Measurements from ENCODE around the gene EGFL8.
"Not testable (repeated sequence)": the region's sequence is repeated elsewhere in the genome, so short reads cannot be mapped to it uniquely, and the experiment has no call there.

Gene EGFL8

DNA sequence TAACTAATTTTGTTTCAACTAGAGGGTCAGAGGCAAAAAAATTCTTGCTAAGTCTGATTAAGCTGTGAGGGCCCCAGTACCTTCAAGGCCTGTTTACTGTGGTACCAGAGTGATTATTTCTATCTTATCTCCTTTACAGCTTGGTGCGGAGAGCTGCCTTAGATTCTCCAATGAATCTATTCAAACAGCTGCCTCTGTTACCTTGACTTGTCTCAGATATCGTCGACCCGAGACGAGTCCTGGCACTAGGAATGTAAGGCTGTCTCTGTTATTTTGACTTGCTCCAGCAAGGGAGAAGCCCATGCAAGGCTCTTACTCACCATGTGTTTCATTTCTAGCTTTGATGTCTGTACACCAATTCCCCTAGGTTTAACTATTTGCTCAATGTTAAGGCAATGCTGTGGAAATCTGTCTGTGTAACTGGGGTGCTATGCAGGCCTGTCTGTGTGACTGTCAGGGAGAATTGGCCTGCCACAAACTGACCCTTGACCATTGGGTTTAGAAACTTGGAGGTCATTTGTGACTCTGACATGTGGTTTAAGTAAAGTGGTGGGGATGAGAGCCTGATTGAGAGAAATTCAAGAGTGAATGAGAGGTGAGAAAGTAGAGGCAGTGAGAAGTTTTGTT is 23.9 kb upstream of the EGFL8 start:
- DNase-seq: no peak
- intact Hi-C loops (cut with DNase I): no loop called here

DNA sequence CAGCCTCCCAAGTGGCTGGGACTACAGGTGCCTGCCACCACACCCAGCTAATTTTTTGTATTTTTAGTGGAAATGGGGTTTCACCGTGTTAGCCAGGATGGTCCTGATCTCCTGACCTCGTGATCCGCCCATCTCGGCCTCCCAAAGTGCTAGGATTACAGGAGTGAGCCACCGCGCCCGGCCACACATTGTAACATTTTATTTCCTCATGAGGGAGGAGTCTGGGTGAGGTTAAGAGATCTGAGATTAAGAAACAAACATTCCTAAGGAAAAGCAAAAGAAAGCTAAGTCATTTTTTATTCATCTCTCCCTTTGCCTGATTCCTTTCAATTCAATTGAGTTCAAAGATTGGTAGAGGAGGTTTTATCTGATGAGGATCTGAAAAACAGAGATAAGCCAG is 20.2 kb upstream of the EGFL8 start:
- DNase-seq; intact Hi-C loops (cut with DNase I): not testable (repeated sequence)

DNA sequence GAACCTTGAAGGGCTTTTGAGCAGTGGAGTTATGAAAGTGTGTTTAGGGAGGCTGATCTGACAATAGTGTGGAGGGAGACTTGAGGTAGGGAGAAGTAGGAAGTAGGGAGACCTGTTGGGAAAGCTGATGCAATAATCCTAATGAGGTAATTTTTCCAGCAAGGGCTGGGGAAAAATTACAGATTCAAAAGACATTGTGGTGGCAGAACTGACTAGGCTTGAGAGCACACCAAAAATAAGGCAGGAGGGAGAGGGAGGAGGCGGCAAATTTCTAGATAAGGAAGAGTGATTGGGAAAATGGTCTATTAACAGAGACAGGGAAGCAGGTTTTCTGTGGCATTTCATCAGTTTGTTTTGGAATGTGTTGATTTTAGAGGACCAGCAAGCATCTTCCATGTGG is 18.1 kb upstream of the EGFL8 start:
- DNase-seq: peak in 3 of 42 donors; percentile 37 to 61 (median 43)
- intact Hi-C loops (cut with DNase I): no loop called here

DNA sequence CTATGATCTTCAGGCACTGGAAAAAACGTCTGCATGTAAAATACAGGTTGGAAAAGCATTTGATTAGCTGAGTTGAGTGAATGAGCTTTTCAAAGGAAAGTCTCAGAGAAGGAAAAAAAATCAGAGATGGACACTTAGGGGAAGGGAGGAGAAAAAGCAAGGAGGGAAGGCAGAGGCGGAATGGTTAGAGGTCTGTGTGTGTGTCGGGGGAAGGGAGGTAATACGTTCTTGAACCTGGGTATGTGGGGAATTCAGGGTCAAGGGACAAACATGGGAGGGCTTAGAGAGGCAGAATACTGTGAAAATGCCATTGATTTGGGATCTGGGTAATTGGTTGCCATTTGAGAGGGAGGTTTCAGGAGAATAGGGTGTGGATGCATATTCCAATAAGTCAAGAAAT is 17.7 kb upstream of the EGFL8 start:
- DNase-seq: no peak
- intact Hi-C loops (cut with DNase I): no loop called here

DNA sequence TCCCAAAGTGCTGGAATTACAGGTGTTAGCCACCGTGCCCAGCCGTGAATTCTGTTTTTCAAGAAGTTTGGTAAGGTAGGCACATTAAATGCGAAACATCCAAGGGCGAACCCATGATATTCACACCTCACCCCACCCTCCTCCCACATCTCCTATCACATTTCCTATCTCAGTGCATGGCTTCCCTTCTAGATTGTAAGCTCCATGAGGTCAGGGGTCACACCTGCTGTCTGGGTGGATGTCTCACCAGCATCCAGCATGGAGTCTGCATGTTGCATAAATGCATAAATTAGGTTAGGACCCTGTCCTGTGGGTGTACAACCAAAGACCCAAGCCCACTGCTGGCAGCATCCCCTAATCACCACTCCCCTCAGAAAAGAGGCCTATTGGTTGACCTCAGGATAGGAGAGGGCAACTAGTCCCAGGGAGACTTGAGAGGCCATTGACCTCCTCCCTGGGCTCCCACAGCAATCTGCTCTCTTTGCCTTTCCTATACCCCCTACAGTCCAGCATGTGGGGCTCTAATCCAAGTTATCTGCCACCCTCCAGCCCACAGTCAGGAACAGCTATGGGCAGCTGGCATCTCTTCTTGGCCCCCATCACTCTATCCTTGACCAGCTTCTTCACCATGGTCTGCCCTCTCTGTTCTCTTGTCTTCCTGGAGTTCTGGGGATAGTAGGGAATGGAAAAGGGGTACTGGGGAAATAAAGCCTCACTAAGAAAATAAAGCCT is 16.8 kb upstream of the EGFL8 start:
- DNase-seq: no peak
- intact Hi-C loops (cut with DNase I): no loop called here

DNA sequence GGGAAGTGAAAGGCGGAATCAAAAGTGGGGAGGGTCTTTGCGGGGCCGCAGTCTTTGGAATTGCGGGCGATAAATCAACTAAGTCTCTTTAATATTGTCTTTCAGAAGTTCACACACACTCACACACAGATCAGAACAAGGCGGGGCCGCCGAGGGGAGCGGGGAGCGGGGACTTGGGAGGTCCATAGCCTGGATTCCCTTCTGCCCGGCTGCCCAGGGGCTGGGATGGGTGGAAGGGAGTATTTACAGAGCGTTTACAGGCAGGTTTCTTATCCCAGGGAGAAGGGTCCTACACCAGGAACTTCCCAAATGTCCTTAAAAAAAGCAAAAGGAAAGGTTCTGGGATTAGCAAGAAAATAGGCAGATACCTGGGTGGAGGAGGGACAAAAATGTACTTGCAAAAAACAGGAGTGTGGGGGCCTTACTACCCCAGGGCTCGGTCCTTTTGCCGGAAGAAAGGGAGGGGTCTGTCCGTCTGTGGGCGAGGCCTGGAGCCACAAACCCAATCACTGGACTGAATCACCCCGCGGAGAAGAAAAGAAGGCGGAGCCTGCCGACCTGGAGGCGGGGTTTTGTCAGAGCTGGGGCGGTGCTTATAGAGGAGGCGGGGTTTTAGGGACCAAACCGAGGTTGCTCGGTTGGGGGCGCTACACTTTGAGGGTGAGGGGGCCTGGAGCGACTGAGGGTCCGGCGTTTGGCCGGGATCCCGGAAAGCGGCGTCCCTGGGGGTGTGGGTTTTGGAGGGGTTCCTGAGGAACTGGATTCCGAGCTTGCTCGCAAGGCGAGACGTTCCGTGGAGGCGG is 15.9 kb upstream of the EGFL8 start:
- peak in 22 of 42 donors; percentile 43 to 74 (median 56) for DNase-seq
- intact Hi-C loops (cut with DNase I): no loop called here

DNA sequence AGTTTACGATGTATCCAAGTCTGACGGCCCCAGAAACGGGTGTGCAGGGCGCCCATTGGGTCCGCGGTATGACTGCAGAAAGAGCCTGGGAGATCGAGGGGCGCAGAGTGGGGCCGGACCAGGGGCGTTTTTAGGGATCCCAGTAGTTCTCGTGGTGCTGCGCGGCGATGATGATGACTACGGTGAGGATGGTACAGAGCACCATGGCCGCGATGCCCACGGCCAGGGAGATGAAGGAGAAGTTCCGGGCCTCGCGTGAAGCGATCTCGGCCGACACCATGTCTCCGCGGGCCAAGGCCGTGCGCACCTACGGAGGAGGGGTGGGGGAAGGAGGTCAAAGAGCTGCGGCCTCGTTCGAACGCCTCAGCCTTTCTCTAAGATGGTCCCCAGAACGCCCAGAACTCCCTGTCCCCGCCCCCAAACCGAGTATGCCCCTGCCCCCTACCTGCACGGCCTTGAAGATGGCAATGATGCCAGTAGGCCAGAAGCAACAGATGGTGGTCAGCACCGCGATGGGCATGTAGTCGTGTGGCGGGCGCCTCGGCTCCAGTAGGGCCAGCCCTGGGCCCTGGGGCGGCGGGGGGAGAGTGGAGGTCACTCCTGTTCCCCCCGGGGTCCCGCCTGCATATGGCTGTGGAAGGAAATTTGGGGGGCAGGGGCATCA is 15.2 kb upstream of the EGFL8 start:
- DNase-seq: no peak
- intact Hi-C loops (cut with DNase I): no loop called here

DNA sequence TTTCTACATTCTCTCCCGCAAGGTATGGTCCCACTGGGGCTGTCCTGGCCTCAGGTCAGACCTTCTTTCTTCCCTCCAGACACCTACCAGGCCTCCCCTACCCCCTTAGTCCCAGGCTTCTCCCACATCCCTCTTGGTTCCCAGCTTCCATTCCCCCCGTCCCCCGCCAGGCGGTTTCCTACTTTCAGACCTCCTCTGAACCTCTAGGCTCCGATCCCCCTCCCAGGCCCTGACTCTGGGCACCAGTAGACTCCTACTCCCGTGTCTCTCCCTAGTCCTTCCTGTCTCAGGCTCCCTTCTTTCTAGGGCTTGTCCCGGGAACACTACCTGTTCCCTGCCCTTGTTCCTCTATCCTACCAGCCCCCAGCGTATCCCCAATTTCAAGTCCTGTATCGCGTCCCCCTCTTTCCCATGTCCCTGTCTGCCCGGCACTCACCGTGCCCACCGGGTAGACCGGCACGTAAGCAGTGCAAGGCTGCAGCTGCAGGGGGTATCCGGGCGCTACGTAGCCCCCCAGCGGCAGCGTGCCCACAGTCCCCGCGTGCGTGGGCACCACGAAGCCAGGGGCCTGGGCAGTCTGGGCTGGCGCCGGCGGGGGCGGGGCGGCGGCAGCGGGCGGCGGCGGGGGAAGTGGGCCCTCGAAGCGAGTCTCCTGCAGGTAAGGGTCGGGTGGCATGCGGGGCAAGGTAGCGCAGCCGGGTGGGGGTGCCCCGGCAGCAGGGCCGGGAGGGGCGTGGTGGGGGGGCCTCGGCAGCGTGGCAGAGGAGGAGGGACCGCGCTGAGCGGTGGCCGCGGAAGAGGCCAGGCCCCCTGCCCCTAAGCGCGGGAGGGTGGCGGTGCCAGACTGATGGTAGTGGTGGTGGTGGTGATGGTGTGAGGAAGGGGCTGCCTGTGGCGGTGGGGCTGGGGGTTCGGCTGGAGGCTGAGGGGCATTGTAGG is 14.2 kb upstream of the EGFL8 start:
- DNase-seq: peak in 1 of 42 donors; percentile 21
- intact Hi-C loops (cut with DNase I): no loop called here

DNA sequence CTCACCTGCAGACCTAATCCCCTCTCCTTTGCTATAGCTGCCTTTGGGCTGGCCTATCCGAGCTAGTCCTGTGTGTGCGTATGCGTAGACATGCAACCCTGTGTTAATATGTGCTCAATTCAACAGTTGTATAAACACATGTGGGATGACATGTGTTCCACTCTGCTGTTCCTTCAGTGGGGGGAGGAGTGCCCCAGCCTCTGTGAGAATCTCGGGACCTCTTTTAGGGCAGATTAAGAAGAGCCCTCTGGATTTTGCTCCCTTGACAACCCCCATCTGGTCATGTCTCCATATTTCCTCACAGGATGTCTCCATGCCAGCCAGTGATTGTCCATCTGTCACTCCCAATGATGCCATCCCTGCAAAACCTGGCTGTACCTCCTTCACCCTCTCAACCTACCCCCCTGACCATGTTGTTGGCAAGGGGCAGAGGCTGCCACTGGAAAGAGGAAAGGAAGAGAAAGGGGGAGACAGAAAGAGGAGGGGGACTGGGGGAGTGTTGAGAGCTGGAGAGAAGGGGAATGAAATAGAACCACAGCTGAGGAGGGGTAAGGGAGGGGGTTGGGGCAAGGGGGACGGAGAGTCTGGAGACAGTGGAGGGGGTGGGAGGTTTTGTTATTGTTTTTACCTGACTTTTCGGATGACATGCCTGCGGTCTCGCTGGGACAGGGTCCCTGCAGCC is 13.1 kb upstream of the EGFL8 start:
- DNase-seq: peak in 12 of 42 donors; percentile 23 to 66 (median 50)
- intact Hi-C loops (cut with DNase I): no loop called here

DNA sequence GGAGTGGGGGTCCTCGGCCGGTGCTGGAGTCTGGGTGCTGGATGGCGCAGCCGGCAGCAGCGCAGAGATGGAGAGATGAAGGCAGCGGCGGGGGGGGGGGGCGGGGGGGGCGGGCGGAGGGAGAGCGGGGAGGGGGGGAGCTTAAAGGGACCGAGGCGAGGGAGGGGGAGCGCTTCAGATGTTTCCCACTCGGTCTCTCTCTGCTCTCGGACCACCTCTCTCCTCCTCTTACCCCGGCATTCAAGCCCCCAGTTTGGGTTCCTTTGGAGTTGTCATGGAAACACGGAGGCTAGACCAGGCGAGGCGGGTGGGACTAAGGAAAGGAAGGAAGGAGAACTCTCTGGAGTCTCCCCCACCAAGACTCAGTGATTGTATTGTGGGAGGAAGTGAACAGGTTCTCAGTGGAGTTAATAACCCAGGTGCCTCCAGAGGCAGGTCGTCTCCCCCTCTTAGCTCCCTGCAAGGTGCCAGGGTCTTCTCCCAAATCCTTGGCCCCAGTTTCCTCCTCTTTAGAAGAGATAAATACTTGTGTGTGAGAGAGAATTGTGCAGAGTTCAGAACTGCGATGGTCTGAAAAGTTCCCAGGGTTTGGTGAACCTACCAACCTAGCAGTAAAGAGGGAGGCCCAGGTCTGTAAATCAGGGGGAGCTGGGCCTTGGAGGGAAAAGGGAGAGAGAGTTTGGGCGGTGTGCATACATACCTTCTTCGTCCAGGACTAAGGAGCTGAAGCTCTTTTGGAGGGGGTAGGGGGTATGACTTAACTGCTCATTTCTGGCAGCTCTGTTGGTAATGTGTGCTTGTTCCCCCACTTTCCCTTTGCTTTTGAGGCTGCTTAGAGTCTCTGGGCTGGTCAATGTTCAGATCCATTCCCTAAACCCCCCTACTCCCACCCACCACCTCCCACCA is 12.3 kb upstream of the EGFL8 start, which contains the start of gene PRRT1:
Gene PRRT1, minus strand, starts transcription at position 77 of the 906 bp plus-strand sequence. CDS start 112 bp downstream, outside the sequence.
- intact Hi-C loops (cut with DNase I): no loop called here
- peak in 36 of 42 donors; percentile 22 to 78 (median 54) for DNase-seq

DNA sequence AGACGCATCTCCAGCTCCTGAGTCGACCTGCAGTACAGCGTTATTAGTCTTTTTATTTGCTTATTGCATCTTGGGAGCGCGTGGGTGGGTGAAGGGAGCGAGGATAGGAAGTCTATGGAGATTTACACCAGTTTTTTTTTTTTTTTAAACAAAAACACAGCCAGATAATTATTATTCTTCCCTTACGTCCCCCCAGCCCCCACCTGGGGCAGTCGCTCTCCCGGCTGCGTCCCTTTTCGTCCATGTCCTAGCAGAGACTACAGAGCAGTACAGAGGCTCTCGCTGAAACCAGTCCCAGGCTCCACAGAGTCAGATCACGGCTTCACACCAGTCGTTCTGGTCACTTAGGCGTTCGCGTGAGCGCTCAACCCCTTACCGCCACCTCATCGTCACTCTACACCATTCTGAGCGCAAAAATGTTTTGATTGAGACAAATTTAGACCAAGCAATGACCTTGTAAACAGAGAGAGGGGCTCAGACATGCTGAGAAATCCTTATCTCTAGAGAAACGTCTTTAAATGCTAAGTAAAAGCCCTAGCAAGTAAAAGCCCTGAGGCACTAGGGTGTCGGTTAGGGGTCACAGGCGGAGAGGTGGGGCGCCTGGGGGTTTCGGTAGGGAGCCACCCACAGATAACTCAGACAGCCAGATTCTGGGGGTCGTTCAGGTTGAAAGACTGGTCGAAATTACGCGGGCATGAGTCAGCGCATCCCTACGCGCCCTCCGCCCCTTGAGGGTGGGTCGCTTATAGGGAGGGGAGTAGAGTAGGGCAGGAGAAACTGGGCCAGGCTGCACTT is 11.4 kb upstream of the EGFL8 start:
- intact Hi-C loops (cut with DNase I): no loop called here
- DNase-seq: peak in 17 of 42 donors; percentile 20 to 65 (median 44)

DNA sequence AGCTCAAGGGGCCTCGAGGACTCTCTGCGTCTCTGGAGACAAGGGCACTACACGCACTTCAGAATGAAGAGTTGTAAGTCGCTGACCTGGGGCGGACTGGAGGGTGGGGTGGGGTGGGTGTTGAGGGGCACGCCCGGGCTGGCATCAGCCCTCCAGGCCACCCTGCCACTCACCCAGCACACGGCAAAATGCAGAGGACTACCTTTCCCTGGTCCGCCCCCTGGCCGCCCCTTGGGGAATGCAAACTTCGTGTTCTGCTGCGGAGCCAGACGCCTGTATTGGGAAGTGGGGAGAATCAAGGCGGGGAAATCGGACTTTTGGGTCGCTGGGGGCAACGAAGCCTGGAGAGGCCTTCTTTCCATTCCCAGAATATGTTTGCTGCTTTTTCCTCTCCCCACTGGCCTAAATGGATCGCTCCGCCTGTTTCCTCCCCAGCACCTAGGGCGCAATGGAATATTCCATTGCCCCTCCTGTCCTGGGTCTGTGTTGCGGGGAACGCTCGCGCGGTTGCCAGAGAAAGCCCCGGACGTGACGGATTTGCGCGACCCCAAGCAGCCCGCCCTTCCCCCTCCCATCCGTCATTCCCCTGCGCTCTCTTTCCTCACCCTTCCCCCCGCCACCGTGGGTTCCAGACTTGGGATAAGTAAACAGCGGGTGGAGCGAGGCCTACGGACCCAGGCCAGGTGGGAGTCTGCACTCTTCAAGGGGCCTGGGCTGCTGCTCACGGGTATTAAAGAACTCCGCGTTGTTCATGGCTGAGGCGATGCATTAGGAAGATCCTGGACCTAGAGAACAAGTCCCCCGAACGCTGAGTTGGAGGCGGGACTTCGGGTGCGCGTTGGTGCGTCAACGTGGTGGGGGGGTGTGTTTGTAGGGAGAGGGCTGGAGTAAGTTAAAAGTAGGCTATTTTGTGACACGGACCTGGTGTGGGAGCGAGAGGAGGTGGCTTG is 10.6 kb upstream of the EGFL8 start, which contains the start of gene PPT2:
Gene PPT2, plus strand, starts transcription at position 578 of the 950 bp plus-strand sequence. CDS start 454 bp downstream, outside the sequence.
- peak; percentile 76 to 96 (median 92) for DNase-seq
- intact Hi-C loops (cut with DNase I): loop anchor here (2.0 kb wide), 1 partner anchor 27 kb away; no protein-coding TSS in a partner anchor

DNA sequence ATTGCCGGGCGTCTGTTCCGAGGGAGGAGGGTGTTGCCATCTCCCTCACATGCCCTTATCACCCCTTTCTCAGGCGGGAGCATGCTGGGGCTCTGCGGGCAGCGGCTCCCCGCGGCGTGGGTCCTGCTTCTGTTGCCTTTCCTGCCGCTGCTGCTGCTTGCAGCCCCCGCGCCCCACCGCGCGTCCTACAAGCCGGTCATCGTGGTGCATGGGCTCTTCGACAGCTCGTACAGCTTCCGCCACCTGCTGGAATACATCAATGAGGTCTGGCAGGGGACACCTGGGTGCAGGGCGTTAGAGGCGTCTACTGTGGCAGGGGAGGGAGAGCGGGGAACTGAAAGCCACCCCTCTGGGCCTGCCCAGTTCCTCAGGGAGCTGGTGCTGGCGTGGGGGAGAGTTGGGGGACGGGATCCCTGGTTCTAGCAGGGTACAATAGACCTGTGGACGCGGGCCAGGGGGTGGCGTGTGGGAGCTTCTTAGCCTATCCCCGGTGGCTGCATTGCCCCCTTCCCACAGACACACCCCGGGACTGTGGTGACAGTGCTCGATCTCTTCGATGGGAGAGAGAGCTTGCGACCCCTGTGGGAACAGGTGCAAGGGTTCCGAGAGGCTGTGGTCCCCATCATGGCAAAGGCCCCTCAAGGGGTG is 9.8 kb upstream of the EGFL8 start:
- DNase-seq: peak in 39 of 42 donors; percentile 31 to 78 (median 57)

DNA sequence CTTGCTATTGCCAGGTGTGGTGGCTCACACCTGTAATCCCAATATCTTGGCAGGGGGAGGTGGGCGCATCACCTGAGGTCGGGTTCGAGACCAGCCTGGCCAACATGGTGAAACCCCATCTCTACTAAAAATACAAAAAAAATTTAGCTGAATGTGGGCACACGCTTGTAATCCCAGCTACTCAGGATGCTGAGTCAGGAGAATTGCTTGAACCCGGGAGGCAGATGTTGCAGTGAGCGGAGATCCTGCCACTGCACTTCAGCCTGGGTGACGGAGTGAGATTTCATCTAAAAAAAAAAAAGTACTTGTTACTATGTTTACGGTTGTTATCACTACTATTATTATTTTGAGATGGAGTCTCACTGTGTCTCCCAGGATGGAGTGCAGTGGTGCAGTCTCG is 7.5 kb upstream of the EGFL8 start:
- DNase-seq: no peak
- intact Hi-C loops (cut with DNase I): no loop called here

More for the DNA sequence above, 9.8 kb upstream of the EGFL8 start:
- intact Hi-C loops (cut with DNase I): loop anchor here (2.0 kb wide), 1 partner anchor 28 kb away; no protein-coding TSS in a partner anchor

Data from head of caudate nucleus (tissue), 42 donors.